Uterus (tissue), 4 donors: ENCODE data around the gene RGS11. TPM values are rescaled to one million over a fixed set of nuclear protein-coding genes. Genes with fewer than 3 reads are reported as not detected.

Source experiments
- DNase-seq, 2 donors: peaks; one replicate each; pipeline ENCODE4 v3.0.0-alpha.2; 2019 to 2020
- H3K27ac ChIP-seq, 2 donors: fragments of 200-600 bp; sonication (generic); 1 replicate in 1 of 2; 2 replicates in 1 of 2; pipeline ENCODE4 v1.5.1; 2016 to 2018
- H3K27me3 ChIP-seq, 2 donors: fragments of 200-600 bp; sonication (generic); one replicate each; pipeline ENCODE4 v1.5.1; 2018 to 2019; ENCODE audit warnings: control low read depth in 1 of 2
- H3K36me3 ChIP-seq, 2 donors: fragments of 200-600 bp; sonication (generic); one replicate each; pipeline ENCODE4 v1.5.1; 2019; ENCODE audit warnings: control low read depth in 1 of 2
- H3K4me1 ChIP-seq, 2 donors: fragments of 200-600 bp; sonication (generic); one replicate each; pipeline ENCODE4 v1.5.1; 2018 to 2019; ENCODE audit warnings: control low read depth in 1 of 2
- H3K4me3 ChIP-seq, 2 donors: fragments of 200-600 bp; sonication (generic); 1 replicate in 1 of 2; 2 replicates in 1 of 2; pipeline ENCODE4 v1.5.1; 2018 to 2019; ENCODE audit warnings: mild to moderate bottlenecking in 1 of 2
- H3K9me3 ChIP-seq, 2 donors: fragments of 200-600 bp; sonication (generic); one replicate each; pipeline ENCODE4 v1.5.1; 2019; ENCODE audit warnings: control low read depth in 1 of 2
- CTCF ChIP-seq, 4 experiments: fragments of 200-600 bp in 2 of 4; fragments of 450-650 bp in 2 of 4; sonication (generic) in 2 of 4; IDR thresholded peaks; one replicate each; pipeline ENCODE4 v1.5.1; 2016 to 2019; ENCODE audit warnings: antibody characterized with exemption in 4 of 4, mild to moderate bottlenecking in 2 of 4, moderate library complexity in 1 of 4
- POLR2A ChIP-seq, 2 donors: fragments of 450-650 bp; IDR thresholded peaks; one replicate each; pipeline ENCODE4 v1.6.1; 2016; ENCODE audit warnings: antibody characterized with exemption in 2 of 2, mild to moderate bottlenecking in 1 of 2, moderate library complexity in 1 of 2
- intact Hi-C: fragments of 100-400 bp; cut with DNase I; formaldehyde crosslinking; loops from one replicate; pipeline ENCODE4 v1.15.1; 2023; ENCODE audit warnings: low total_unique reads
- total RNA-seq, 4 donors: library from RNA; depleted of rRNA in 3 of 4; stranded (reverse); fragments of >200 nt in 3 of 4; gene quantifications; one replicate each; pipeline versions ENCODE4 v1.1.0 to v1.2.4, GENCODE V29; 2014 to 2023
- donor health status: DM: yes; HTN: yes; CAD: no.

The RGS11 gene
- total RNA-seq, 4 donors from 2014 or later, result 1.1 to 2.4 (median 2.3) TPM; not detected in 1

- H3K9me3 ChIP-seq, result no peaks in the 10 kb centered on the region
- H3K27me3 ChIP-seq, result no peaks in the 10 kb centered on the region
- intact Hi-C loops, result no loop called here
- no peaks in the 10 kb centered on the region for H3K4me1 ChIP-seq
- TF ChIP-seq CTCF (IDR thresholded peaks at IDR 0.05), result no peak
- no peak for TF ChIP-seq POLR2A (IDR thresholded peaks at IDR 0.05)
- no peak for DNase-seq
- H3K36me3 ChIP-seq, result no peaks in the 10 kb centered on the region
- H3K27ac ChIP-seq, result no peak overlapping the region
- no peak overlapping the region for H3K4me3 ChIP-seq
Measured at GRCh38 chr16:305916-306626, 30.3 kb upstream of the RGS11 start.

- no peak for DNase-seq
- intact Hi-C loops, result no loop called here
- Histone ChIP-seq H3K36me3 (no peaks in the 10 kb centered on the region), H3K27ac (no peak overlapping the region), H3K4me1 (no peaks in the 10 kb centered on the region), H3K27me3 (no peaks in the 10 kb centered on the region), H3K9me3 (no peaks in the 10 kb centered on the region), H3K4me3 (no peak overlapping the region)
- TF ChIP-seq POLR2A (IDR thresholded peaks at IDR 0.05), result no peak
- TF ChIP-seq CTCF (IDR thresholded peaks at IDR 0.05), result no peak
Measured at GRCh38 chr16:303760-304505, 28.2 kb upstream of the RGS11 start.

- H3K9me3 ChIP-seq, result no peaks in the 10 kb centered on the region
- TF ChIP-seq CTCF (IDR thresholded peaks at IDR 0.05) (no peak), POLR2A (IDR thresholded peaks at IDR 0.05) (no peak)
- no peak for DNase-seq
- no peaks in the 10 kb centered on the region for H3K4me1 ChIP-seq
- H3K36me3 ChIP-seq, result no peaks in the 10 kb centered on the region
- no peak overlapping the region for H3K27ac ChIP-seq
- intact Hi-C loops, result no loop called here
- H3K27me3 ChIP-seq, result no peaks in the 10 kb centered on the region
- no peak overlapping the region for H3K4me3 ChIP-seq
Measured at GRCh38 chr16:301950-302349, 26.2 kb upstream of the RGS11 start.

- no peaks in the 10 kb centered on the region for H3K36me3 ChIP-seq
Measured at GRCh38 chr16:301235-301634, 25.5 kb upstream of the RGS11 start.

More at GRCh38 chr16:301235-301634, 25.5 kb upstream of the RGS11 start:
- no peaks in the 10 kb centered on the region for H3K27me3 ChIP-seq
- H3K4me1 ChIP-seq, result no peaks in the 10 kb centered on the region
- no peak for DNase-seq
- no peaks in the 10 kb centered on the region for H3K9me3 ChIP-seq
- H3K4me3 ChIP-seq, result no peak overlapping the region
- intact Hi-C loops, result no loop called here
- H3K27ac ChIP-seq, result no peak overlapping the region
- TF ChIP-seq CTCF (IDR thresholded peaks at IDR 0.05), result no peak
- TF ChIP-seq POLR2A (IDR thresholded peaks at IDR 0.05), result no peak
